SK-N-MC (cell line): Measurements from ENCODE around the gene MYO1D.
A peak's percentile ranks its signal among the peaks of the same experiment; 100 is the strongest.

Source experiments
- DNase-seq: peaks from one replicate; pipeline ENCODE4 v3.0.0-alpha.2; 2011; ENCODE audit warnings: low read depth, low spot score
- H3K27ac ChIP-seq: fragments of 200-600 bp; sonication (generic); 2 replicates; pipeline ENCODE4 v1.5.1; 2016; ENCODE audit warnings: mixed run types
- H3K36me3 ChIP-seq: fragments of 200-600 bp; sonication (generic); 2 replicates; pipeline ENCODE4 v1.6.1; 2017; ENCODE audit warnings: antibody characterized with exemption, low read length, mixed read lengths; ENCODE audit not compliant: insufficient read depth
- H3K4me3 ChIP-seq: fragments of 200-600 bp; sonication (generic); 2 replicates; pipeline ENCODE4 v1.5.1; 2016
- H3K9ac ChIP-seq: fragments of 200-600 bp; sonication (generic); 2 replicates; pipeline ENCODE4 v1.8.0; 2017; ENCODE audit warnings: mixed run types, mixed read lengths; ENCODE audit not compliant: insufficient read length
- H3K9me3 ChIP-seq: fragments of 200-600 bp; sonication (generic); 2 replicates; pipeline ENCODE4 v1.6.1; 2017; ENCODE audit warnings: low read depth, mild to moderate bottlenecking, antibody characterized with exemption, low read length, moderate library complexity, mixed read lengths
- EZH2 ChIP-seq: fragments of 200-600 bp; sonication (generic); IDR thresholded peaks from one replicate; pipeline ENCODE4 v1.6.1; 2017; ENCODE audit warnings: antibody characterized with exemption
- FOXP2 ChIP-seq: optimal IDR thresholded peaks from 2 replicates; pipeline ENCODE3; 2011; ENCODE audit warnings: mild to moderate bottlenecking, moderate library complexity; ENCODE audit not compliant: insufficient read depth; ENCODE audit errors: extremely low read length, control extremely low read depth
- POLR2AphosphoS5 ChIP-seq: IDR thresholded peaks from 2 replicates; pipeline ENCODE4 v1.6.1; 2012; ENCODE audit warnings: mild to moderate bottlenecking, low read depth, low read length, borderline replicate concordance

The MYO1D gene

DNA sequence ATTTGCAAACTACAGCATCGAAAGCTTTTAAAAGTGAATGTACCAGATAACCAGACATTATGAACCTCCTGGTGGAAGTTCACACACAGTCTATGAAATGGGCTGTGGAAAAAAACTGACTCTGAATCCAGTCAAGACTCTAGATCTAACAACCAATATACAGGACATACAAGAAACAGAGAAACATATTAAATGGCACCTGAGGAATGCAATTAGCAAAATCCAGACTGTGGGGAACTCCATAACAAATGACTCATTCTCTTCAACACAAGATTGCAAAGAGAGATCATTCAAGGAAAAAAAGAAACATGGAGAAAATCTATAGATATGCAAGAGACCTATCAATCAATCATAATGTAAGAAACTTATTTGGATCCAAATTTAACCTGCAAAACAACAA, 119.0 kb downstream of the MYO1D start:
- Histone ChIP-seq H3K9ac (no peak overlapping the region), H3K27ac (no peak overlapping the region), H3K36me3 (0 out of 2 replicates have a peak, but pooled peaks cover under 1% of the 10 kb centered on the region), H3K9me3 (no peaks in the 10 kb centered on the region), H3K4me3 (no peak overlapping the region)
- TF ChIP-seq EZH2 (no peak), FOXP2 (no peak), POLR2AphosphoS5 (no peak)
- no peak for DNase-seq

DNA sequence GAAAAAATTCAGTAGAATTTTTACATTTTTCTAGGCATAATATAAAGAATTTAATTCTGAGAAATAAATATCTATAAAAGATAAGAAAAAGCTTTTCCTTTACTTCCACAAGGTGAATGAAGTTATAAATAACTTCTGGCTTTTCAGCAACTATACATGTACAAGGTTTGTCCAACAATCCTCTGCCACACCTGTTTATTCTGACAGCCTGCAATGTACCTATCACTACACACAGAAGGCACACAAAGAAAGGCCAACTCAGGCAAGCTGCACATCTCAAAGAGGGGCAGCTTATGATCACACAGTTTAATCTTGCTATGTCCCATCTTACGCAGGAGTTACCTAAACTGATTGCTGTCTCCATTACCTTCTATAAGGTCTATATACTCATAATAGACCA, 120.2 kb downstream of the MYO1D start:
- TF ChIP-seq POLR2AphosphoS5 (no peak), FOXP2 (no peak), EZH2 (no peak)

DNA sequence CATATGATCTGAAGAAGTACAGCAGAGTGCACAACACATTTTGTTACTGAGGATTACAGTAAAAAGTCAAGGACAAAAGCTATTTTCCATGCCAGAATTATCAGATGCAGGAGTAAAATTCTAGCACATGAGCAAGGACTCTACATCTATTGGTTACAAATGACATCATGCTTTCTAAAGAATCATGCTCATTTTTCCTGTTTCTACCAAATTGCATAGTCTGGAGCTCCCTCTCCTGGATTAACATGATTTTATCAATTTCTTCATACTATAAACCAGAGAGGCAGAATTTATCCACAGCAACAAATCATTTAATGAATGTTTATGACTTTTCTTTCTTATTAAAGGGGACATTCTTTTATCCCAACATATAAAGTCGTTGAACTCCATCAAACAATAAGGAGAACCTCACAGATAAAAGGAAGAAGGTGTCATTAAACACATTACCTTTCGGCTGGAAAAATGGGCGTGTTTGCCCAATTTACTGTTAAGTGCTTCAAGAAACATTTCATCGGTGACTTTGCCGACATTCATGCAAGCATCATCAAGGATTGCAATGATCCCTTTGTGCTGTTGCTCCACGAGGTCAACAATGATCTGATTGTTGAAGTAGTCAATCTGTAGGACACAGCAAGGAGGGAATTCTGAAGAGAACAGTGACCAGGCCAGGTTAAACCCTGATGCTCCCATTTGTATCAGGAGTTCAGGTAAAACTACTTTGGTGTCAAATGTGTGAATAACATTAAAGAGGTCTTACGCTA, 121.7 kb downstream of the MYO1D start:
- 0 out of 2 replicates have a peak, but pooled peaks cover 5% of the 10 kb centered on the region for H3K36me3 ChIP-seq
- TF ChIP-seq POLR2AphosphoS5 = no peak
- no peak for TF ChIP-seq FOXP2
- TF ChIP-seq EZH2 = no peak
- no peaks in the 10 kb centered on the region for H3K9me3 ChIP-seq
- peak; percentile 68 for DNase-seq
- no peak overlapping the region for H3K27ac ChIP-seq
- no peak overlapping the region for H3K4me3 ChIP-seq
- H3K9ac ChIP-seq = no peak overlapping the region

More for the DNA sequence above, 120.2 kb downstream of the MYO1D start:
- H3K9me3 ChIP-seq = no peaks in the 10 kb centered on the region
- 0 out of 2 replicates have a peak, but pooled peaks cover 5% of the 10 kb centered on the region for H3K36me3 ChIP-seq
- DNase-seq = no peak
- H3K4me3 ChIP-seq = no peak overlapping the region
- no peak overlapping the region for H3K27ac ChIP-seq
- H3K9ac ChIP-seq = no peak overlapping the region

DNA sequence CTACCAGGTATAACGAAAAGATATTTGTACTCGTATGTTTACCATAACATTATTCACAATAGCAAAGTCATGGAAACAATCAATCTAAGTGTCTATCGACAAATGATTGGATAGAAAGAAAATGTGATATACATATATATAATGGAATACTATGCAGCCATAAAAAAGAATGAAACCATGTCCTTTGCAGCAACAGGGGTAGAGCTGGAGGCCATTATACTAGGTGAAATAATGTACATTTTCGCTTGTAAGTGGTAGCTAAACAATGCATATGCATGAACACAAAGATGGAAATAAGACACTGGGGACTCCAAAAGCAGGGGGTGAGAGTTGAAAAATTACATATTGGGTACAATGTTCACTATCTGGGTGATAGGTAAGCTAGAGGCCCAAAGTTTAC, 124.0 kb downstream of the MYO1D start:
- no peak for TF ChIP-seq POLR2AphosphoS5
- TF ChIP-seq FOXP2 = no peak
- no peak for TF ChIP-seq EZH2
- DNase-seq = no peak
- Histone ChIP-seq H3K9me3 (no peaks in the 10 kb centered on the region), H3K27ac (no peak overlapping the region), H3K4me3 (no peak overlapping the region), H3K36me3 (0 out of 2 replicates have a peak, but pooled peaks cover 5% of the 10 kb centered on the region), H3K9ac (no peak overlapping the region)

DNA sequence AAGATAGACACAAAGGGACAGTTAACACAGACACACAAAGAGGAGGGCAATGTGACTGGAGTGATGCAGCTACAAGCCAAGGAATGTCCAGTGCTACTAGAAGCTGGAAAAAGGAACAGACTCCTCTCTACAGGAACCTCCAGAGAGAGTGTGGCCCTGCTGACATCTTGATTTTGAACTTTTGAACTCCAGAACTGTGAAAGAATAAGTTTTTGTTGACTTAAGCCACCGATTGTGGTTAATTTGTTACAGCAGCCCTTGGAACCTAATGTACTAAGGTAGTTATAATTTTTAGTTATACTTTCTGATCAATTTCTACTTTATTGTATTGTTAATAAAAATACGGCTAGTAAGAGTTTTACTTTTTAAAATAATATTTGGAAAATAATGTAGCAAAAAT, 129.1 kb downstream of the MYO1D start:
- Histone ChIP-seq H3K27ac (no peak overlapping the region), H3K4me3 (no peak overlapping the region), H3K36me3 (0 out of 2 replicates have a peak, but pooled peaks cover 3% of the 10 kb centered on the region), H3K9ac (no peak overlapping the region), H3K9me3 (no peaks in the 10 kb centered on the region)
- no peak for DNase-seq
- no peak for TF ChIP-seq POLR2AphosphoS5

DNA sequence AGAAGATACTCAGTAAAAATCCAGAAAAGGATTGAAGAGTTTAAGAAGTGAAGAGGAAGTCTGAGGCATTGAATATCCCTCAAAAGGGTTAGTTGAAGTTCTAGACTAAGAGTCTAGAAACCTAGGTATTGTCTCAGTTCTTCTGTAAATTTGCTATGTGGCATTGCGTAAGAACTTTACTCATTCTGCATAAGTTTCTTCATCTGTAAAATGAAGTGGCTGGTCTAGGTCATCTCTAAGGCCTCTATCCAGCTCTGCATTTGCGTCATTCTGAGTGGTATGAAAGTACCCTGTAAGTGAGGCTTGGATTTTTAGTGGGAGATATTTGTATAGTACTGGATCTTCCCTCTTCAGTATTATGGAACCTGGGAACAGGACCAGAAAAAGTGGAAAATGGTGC, 130.2 kb downstream of the MYO1D start:
- no peak for DNase-seq
- Histone ChIP-seq H3K4me3 (no peak overlapping the region), H3K9ac (no peak overlapping the region), H3K9me3 (no peaks in the 10 kb centered on the region), H3K36me3 (no peaks in the 10 kb centered on the region), H3K27ac (no peak overlapping the region)
- TF ChIP-seq EZH2 = no peak
- TF ChIP-seq POLR2AphosphoS5 = no peak
- no peak for TF ChIP-seq FOXP2

DNA sequence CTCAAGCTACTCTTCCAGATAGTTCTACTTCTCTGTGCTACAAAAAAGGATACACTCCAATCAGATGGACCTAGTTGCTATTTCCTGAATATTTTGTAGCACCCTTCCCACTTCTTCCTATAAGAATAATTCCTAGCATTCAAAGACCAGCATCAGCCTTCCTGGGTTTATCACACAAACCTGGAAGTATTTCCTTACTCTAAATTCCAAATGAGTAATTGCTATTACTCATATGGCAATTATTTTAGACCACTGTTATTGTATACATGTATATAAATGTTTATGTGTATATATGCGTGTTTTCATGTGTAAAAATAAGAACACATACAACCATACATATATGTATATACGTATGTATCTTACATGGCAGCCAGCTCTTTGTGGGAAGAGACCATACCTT, 130.6 kb downstream of the MYO1D start:
- no peak for TF ChIP-seq POLR2AphosphoS5
- no peak for TF ChIP-seq EZH2
- no peak for TF ChIP-seq FOXP2
- no peak overlapping the region for H3K4me3 ChIP-seq
- no peak for DNase-seq
- H3K27ac ChIP-seq = no peak overlapping the region
- H3K9me3 ChIP-seq = no peaks in the 10 kb centered on the region
- H3K36me3 ChIP-seq = no peaks in the 10 kb centered on the region
- H3K9ac ChIP-seq = no peak overlapping the region

DNA sequence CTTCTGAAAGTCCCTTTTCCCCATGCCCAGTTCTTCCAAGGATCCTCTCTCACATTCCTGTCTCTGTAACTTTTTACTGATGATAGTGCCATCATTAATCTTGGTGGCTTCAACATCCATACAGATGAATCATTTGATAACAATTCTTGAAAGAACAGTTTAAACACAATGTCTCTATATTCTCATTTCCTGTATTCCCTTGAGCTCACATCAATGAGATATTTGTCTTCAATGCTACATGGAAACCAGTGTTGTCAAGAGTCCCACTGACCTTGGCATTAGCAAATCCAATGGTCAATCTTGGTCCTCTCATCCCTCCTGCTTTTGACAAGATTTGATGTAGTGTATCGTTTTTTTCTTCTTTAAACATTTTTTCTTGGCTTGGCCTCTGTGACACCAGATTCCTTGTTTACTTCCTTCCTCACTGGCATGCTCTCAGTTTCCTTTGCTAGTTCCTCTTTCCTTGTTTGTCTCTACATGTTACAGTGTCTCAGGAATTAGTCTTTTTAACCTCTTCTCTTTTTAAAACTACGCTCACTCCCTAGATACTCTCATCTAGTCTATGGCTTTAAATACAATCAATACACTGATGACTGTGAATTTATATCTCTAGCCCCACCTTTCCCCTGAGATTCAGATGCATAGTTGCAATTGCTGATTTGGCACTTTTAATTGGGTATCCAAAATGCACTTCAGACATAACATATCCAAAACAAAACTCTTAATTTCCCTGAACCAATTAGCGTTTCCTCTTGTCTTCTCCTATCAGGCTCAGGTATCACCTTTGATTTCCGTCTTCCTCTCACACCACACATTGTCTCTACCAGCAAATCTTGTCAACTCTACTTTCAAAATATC, 134.0 kb downstream of the MYO1D start:
- DNase-seq = no peak
- no peak overlapping the region for H3K27ac ChIP-seq
- H3K9me3 ChIP-seq = no peaks in the 10 kb centered on the region

More for the DNA sequence above, 134.0 kb downstream of the MYO1D start:
- TF ChIP-seq FOXP2 = no peak
- no peak for TF ChIP-seq EZH2
- TF ChIP-seq POLR2AphosphoS5 = no peak
- no peaks in the 10 kb centered on the region for H3K36me3 ChIP-seq
- no peak overlapping the region for H3K9ac ChIP-seq
- H3K4me3 ChIP-seq = no peak overlapping the region
